ENCODE measurements around the gene TACC2.

TACC2 gene

DNA sequence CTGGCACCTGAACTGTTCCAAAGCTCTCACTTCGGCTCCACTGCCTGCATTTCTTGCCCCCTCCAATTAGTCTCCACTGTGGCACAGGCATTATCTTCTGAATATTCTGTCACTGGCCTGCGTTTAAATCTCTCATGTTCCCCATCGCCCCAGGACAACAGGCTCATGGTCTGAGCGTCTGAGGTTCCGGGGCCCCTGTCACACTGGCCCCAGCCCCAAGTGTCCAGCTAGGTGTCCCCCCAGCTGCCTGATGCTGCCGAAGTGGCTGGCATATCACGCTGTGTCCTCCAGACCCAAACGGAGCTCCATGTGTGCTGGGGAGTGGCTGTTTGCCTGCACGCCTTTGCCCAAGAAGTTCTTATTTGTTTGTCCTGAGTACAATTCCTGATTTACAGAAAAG lies 135.4 kb downstream of the TACC2 start:
- no peak for DNase-seq (ENCODE audit: low spot score)

DNA sequence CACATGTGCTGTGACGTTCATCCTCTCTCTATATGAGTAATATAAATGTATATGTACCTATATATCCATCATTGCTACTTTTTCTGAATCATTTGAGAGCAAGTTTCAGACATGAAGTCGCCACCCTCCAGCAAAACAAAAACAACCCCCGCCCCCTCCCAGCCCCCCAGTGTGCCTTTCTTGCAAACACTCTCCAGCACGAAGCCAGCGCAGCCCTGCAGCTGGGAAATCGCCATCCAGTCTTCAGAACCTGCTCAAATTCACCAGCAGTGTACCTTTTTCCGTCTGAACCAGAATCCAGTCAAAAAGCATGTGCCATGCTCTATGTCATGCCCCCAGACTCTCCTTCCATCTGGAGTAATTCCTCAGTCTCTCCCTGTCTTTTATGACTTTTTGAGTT lies 135.8 kb downstream of the TACC2 start:
- DNase-seq (ENCODE audit: low spot score), result no peak

DNA sequence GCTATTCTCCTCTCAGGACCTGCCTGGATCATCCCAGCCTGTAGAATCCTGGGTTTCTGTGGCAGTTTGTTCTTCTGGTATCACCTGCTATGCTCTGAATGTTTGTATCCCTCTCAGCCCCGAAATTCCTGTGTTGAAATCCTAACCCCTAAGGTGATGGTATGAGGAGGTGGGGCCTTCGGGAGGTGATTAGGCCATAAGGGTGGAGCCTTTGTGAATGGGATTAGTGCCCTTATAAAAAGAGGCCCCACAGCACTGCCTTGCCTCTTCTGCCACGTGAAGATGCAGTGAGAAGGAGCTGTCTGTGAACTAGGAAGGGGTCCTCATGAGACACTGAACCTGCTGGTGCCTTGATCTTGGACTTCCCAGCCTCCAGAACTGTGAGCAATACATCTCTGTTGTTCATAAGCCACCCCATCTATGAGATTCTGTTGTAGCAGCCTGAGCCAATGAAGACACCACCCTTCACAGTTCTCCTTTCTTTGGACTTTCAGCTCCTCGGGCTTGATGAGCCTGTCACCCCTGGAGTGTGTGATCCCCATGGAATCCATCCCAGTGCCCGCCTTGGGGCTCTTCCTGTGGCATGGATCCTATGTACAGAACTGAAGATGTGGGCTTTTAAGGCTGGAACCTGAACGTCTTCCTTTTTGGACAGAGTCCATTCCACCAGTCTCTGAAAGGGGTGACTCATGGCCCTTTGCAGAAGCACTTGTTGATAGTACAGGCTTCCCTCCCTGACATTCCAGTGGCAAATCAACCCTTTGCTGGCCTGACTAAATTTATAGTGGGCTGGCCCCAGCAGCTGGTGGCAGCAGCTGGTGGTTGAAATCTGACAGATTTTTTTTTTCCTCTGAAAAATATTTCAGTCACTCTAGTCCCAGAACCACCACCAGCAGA lies 138.0 kb downstream of the TACC2 start:
- no peak for DNase-seq (ENCODE audit: low spot score)

DNA sequence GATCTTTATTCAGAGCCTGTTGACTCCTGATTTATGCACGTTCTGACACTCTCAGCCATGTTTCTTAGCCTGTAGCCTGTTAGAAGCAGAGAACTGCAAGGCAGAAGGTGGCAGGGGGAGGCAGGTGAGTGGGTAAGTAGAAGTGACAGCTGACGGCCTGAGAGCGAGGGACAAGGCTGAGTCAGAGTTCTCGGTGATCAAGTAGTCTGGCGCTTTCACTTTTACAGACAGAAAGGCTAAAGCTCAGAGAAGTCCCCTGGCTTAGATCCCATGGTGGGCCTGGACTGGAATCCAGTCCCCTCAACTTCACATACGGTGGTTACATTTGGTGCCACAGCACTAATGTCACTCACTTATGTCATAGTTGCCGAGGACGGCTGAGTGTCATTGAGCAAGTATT lies 139.0 kb downstream of the TACC2 start:
- DNase-seq (ENCODE audit: low spot score), result no peak

DNA sequence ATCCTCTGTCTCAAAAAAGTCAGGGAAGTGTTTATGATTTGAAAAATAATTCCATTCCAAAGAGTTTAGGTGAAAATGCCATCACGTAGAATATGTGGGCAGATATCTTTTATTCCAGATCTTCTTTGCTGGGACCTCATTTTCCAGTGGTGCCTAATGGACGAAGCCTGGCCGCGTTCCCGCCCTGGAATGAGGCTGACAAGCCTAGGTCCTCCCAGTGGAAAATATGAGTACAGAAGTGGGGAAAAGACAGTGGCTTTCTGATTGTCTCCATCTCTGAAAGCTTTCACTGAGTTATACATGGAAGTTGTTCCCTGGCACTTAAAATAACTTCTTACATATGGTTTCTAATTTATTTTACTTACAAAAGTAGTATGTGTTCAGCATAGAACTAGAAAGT lies 139.4 kb downstream of the TACC2 start:
- DNase-seq (ENCODE audit: low spot score), result no peak

DNA sequence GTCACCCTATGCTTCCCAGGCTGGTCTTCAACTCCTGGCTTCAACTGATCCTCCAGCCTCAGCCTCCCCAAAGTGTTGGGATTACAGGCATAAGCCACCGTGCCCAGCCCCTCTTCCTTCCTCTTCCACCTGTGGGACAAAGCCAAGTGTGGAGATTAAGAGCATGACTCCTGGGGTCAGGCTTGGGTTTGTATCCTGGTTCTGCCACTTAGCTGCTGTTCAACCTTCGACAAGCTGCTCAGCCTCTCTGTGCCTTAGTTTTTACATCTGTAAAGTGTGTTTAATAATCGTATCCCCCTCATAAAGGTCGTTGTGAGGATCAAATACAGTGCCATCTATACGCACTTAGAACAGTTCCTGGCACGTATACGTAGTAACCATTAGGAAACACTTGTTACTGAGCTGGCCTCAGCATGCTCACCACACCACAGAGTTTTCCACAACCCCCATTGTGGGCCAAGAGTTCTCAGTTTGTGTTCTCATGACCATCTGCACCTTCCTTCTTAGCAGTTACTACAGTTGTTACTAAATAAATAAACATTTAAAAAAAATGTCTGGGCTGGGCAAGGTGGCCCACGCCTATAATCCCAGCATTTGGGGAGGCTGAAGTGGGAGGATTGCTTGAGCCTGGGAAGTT lies 141.6 kb downstream of the TACC2 start:
- DNase-seq (ENCODE audit: low spot score), result no peak

DNA sequence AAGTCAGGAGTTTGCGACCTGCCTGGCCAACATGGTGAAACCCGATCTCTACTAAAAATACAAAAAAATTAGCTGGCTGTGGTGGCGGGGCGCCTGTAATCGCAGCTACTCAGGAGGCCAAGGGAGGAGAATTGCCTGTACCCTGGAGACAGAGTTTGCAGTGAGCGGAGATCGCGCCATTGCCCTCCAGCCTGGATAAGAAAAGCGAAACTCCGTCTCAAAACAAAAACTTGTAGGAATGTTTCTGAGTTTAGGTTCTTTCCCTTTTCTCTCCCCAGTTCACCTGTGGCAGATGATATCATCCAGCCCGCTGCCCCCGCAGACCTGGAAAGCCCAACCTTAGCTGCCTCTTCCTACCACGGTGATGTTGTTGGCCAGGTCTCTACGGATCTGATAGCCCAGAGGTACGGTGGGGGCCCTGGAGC lies 143.4 kb downstream of the TACC2 start:
- no peak for DNase-seq (ENCODE audit: low spot score)

DNA sequence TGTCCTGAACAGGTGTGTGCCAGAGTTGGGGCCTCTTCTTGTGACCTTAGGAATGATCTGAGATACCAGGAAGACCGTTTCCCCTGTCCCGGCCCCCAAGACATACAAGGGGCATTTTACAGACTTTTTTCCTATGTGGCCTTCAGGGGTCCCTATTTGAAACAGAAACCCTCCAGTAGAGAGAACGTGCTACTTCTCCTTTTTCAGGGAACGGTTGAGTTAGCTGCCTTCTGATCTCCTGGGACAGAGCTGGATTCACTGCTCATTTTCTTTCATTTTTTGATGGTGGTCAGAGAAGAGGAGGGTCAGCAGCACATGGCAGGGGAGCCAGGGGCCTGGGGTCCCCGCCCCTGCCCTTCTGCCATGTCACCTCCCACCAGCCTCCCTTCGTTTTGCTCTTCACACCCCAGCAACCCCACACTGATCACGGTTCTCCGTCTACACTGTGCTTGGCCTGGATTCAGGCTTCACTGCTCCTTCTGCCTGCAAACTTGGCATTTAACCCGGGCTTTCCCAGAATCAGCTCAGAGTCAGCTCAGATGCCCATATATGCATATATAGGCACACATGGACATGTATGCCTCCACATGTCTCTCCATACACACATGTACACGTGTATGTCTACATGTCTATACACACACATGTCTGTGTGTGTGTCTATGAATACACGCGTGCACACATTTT lies 144.1 kb downstream of the TACC2 start:
- no peak for DNase-seq (ENCODE audit: low spot score)

DNA sequence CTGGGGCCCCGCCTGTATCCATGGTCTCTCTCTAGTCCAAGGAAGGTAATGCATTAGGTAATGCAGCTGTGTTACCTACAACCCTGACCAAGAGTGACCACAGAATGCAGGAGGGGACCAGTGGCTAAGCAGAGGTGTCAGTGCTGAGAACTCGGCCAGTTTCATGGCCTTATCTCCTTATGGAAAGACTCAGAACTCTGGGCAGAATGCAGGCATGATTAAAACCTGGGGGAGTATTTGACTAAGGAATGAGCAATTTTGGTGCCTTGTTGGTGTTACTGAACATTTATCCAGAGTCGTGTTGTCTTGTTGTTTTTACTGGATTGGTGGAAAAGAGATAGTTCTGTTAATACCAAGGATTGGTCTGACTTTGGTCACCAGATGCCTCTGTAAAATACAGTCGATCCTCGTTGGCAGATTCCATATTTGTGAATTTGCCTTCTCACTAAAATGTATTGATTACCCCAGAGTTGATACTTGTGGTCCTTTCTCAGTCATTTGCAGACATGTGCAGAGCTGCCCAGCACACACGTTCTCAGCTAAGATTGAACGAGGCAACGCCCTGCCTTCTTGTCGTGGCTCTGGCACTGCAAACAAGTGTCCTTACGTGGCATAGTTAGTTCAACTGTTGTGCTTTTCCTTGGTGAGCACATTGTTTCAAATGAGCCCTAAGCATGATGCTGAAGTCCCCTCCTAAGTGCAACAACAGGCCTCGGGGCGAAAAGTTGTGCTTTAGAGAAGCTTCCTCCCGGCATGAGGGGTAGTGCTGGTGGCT lies 146.5 kb downstream of the TACC2 start:
- no peak for DNase-seq (ENCODE audit: low spot score)

DNA sequence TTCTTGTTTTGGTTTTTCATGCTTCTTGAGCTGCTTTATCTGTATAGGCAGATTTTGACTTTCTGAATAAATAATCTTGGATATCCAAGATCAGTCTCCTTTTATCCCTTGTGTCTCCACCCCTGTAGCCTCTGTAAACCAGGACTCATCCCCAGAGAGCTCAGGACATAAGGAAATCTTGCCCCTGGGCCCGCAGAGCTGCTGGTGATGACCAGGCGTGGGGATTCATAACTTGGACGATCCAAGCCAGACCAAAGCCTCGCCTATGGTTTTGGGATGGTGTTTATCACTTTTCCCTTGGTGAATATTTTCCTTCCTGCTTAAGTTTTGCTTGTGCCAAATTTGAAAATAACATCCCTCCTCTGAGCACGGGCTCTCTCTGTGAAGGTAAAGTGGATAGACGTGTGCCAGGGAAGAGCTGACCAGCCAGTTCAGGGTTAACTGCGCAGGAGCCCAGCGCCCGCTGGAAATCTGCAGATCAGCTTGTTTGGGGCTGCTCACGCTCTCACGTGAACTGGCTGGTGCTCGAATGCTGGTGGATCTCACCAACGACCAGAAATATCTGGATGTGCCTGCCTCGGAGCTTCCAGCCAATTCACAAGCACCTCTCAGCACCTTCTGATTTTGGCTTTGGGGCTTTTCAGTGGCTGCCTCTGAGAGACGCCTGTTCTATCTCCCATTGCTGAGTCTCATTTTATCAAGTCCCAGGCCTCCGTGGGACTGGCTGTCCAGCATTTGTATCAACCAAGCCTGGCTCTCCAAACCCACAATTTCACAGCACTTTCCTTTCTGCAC lies 150.1 kb downstream of the TACC2 start:
- no peak for DNase-seq (ENCODE audit: low spot score)

DNA sequence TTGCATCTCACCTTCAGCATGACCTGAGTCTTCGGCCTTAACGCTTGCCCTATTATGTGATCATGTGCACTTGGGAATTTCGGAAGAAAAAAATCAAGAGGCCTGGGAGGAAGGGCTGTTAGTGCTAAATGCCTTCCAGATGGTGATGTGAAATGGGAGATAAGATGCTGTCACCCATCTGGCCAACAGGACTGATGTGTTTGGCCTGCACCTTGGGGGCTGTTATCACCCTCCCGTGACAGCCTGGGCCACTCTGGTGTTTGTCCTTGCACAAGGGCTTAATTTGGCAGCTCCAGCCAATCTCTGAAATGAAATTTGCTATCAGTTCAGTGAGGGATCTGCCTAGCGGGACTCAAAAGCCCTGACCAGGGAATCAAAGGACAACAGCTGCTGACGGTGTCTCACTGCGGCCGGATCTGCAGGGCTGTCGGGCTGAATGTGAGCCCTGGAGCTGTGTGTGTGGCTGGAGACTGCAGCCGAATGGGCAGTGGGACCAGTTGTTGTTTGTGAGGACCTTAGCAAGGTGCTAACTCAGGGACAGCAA lies 150.7 kb downstream of the TACC2 start:
- no peak for DNase-seq (ENCODE audit: low spot score)

DNA sequence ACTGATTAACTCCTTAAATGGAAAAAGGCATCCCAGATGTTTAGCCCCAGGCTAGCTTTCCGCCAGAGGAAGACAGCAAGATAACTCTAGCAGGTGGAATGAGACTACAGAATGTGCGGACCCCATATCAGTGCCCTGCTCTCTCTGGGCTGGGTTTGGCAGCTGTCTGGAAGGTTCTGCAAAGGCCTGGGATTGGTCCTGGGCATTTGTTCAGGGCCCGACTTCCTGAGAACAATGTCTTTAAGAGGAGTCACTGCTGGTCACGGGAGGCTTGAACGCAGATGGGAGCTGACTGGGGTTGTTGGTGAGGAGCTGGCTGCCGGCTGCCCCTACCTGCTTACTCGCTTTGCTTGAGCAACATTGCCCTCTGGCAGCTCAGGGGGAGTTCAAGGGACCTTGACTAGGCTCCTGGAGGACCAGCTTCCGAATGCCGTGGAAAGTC lies 151.5 kb downstream of the TACC2 start:
- DNase-seq (ENCODE audit: low spot score), result no peak

DNA sequence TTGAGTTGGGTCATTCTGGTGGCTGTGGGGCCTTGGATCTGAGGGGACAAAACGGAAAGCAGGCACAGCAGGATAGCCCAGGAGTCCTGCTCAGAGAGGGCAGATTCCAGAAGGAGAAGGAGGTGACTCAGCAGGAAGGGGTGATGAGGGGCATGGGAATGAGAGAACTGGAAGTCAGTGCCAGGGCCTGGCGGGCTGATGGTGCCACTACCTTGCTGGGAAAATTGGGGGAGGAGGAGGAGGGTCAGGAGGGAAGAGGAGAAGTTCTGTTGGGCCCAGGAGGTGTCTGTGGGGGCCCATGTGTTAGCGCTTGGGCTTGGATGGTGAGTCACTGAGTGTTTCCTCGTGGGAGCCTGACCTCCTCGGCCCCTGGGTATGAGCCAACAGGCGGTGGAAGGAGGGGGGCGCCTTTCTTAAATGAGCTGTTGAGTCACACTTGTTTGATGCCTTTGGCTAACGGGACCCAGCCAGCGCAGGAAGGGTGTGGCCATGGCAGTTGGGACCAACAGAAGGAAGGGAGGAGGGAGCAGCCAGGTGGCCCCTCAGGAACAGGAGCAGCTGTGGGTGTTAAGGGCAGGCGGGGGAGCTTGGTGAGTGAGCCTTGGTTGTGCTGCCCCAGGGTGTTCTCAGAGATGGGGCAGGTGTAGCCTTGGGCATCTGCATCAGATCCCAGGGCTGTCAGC lies 152.1 kb downstream of the TACC2 start:
- no peak for DNase-seq (ENCODE audit: low spot score)

DNA sequence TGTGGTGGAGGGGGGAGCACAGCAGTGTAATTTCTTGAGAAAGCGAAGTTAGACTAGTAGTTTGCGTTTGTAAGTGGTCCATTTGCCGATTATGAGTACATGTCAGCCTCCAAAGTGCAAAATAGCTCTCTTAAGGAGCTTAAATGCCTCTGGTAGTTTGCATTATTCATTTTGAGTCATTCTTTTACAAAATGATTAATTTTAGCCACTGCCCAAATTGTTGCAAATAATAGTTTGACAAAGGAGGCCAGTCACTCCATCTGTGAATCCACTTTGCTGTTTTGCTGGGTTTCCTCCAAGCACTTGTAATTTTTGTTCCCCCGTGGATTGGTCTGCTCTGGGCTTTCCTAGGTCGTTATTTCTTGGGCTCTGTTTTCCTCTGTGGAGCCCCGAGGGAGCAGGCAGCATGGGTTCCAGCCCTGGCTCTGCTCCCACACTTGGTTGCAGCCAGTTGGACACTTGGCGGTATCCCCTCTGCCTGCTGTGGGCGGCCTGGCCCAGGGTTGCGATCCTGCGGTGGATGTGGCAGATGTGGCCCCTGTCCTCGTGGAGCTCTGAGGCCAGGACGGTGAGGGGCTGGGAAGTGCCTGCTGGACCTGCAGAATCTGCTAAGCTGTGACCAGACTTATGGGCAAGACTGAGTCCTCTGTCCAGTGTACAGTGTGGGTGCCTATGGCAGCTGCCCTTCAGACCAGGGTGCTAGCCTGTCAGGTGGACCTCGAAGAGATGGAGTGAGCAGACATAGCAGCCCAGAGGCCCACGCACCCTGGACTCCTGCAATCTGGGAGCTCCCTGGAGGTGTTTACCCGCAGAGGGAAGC lies 153.1 kb downstream of the TACC2 start:
- DNase-seq (ENCODE audit: low spot score), result no peak

DNA sequence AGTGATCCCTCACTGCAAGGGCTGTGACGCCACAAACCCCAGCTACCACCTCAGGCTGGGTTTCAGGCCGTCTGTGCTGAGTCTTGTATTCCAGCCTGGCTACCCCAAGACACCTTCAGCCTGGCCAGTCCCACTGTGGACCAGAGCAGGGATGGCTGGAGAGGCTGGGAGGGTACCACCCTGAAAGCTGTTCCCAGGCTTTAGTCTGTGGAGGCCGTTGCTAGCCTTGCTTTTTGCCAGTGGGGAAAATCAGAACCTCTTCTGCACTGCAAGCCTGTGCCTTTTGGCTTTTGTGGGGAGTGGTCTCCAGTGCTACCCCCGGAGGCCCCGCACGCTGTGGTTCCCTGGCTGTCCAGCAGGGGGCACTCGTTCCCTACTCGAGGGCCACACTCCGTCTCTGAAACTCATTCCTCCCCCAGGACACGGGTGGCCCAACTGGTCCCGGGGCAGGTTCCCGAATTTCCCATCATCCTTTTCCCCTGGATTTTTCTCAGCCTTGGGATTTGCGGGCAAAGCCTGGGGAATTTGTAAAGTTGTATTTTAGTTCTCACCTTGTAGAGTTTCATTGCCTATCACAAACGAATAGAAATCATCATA lies 153.8 kb downstream of the TACC2 start:
- peak; percentile 24 for DNase-seq (ENCODE audit: low spot score)

DNA sequence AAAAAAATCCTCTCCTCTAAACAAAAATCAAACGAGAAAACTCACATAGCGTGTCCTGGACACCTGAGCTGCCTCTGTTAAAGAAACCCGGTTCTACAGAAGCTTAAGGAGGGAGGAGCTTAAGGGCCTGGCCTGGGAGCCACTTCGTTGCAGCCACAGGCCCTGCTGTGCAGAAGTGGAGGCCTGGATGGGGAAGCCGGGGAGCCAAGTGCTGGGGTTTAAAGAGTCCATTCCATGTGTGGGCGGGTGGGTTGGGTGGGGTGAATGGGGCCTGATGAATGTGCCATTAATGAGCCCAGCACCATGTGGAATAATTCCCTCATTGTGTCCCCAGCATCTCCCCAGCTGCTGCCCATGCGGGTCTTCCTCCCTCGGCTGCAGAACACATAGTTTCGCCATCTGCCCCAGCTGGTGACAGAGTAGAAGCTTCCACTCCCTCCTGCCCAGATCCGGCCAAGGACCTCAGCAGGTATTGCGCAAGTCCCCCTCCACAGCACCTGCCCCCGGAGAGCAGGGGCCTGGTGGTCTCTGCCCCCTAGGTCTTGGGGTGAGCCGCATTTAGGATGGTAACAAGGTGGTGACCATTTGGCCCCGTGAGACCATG lies 154.4 kb downstream of the TACC2 start:
- DNase-seq (ENCODE audit: low spot score), result no peak

DNA sequence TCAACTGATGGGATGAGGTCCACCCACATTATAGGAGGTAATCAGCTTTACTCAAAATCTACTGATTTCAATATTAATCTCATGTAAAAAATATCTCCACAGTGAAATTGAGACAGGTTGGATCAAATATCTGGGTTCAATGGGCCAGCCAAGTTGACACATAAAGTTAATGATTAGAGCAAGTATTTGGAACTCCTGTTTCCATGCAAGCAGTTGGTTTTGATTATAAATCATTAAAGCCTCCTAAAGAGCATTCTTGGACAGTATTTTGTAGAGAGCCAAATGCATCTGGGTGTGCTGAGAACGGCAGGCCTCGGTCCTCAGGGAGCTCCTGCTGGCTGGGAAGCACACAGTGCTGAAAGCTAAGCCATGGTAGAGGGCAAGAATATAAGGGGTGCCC lies 155.2 kb downstream of the TACC2 start:
- DNase-seq (ENCODE audit: low spot score), result no peak

DNA sequence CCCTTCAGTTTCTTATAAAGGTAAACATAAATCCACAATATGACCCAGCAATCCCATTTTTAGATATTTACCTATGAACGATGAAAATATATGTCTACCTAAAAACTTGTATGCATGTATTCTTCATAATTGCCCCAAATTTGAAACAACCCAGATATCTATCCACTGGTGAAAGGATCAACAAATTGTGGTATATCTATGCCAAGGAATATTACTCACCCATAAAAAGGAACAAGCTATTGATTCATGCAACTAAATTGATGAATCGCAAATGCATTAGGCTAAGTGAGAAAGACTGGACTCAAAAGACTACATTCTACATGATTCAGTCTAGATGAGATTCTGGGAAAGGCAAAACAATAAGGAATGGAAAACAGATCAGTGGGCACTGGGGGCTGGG lies 156.2 kb downstream of the TACC2 start:
- DNase-seq (ENCODE audit: low spot score), result no peak

DNA sequence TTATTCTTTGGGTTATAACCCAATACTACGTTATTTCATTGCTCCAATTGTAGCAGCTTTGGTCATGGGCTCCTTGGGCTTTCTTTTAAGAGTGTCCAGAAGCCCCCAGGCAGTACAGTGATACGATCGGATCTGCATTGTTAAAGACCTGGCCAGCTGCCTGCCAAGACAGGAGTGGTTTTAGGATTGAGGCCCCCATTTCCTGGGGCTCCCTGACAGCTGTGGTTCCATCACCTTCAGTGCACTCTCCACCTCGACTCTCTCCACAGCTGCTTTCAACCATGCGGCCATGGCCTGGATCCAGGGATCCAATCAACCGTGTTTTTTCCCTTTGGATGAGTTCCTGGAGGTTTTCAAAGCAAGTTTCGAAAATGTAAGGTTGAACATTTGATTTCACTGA lies 158.7 kb downstream of the TACC2 start:
- DNase-seq (ENCODE audit: low spot score), result no peak

Measured in cerebellar cortex (tissue), 1 donor.